Testis (tissue), 2 donors: ENCODE results near the gene RRAGB.

ENCODE experiments used
- CTCF ChIP-seq, 3 experiments: fragments of 450-650 bp in 2 of 3; fragments of 200-600 bp in 1 of 3; sonication (generic) in 1 of 3; IDR thresholded peaks; one replicate each; pipeline ENCODE4 v1.5.1; 2016 to 2019; ENCODE audit warnings: antibody characterized with exemption in 3 of 3, mild to moderate bottlenecking in 2 of 3, moderate library complexity in 1 of 3
- POLR2A ChIP-seq: fragments of 450-650 bp; IDR thresholded peaks from one replicate; pipeline ENCODE4 v1.6.1; 2017; ENCODE audit warnings: antibody characterized with exemption, mild to moderate bottlenecking, moderate library complexity

DNA sequence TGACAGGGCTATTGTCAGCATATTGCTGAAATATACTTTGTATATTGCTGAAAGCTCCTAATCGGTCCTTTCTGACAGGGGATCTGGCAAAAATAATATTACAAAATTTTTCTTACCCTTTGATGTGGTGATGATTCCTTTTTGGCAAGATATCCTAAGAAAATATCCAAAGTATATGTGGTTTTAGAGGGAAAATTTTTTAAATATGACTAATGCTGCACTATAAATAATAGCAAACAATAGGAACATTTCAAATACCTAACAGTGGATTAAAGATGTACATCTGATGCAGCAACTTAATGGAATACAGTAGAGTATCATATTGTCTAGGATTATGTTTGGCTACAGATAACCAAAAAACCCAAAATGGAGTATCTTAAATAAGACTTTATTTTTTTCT, 49.6 kb downstream of the RRAGB start:
- TF ChIP-seq CTCF (IDR thresholded peaks at IDR 0.05) = no peak
- TF ChIP-seq POLR2A = no peak
